ENCODE data around the gene SDK1. TPM values are rescaled to one million over a fixed set of nuclear protein-coding genes. Genes with fewer than 3 reads are reported as not detected.

The SDK1 gene
- total and polyA plus RNA-seq, 10 of the 15 experiments (the other 5 are each of a cell fraction or from before 2014, with no cell fraction given) = 0.14 to 0.33 TPM; not detected in 8

GRCh38 chr7:3949242-3949640 lies 648.2 kb downstream of the SDK1 start:
- H3K4me2 ChIP-seq (ENCODE audit: control insufficient read depth, insufficient read depth) = no peak overlapping the region
- H3K9me3 ChIP-seq (replicated peaks; ENCODE audit: control insufficient read depth, insufficient read depth, low read length) = no peaks in the 10 kb centered on the region; the same call in 2 of the 3 replicates
- ChIA-PET RAD21 (ENCODE audit: unreplicated experiment) (no interaction called here), SMC1A (ENCODE audit: uncharacterized antibody, unreplicated experiment) (no interaction called here), POLR2A (no interaction called here), CTCF (no interaction called here)
- no TSS peak for BruUV-seq (replicated peaks)
- WGBS (ENCODE audit: insufficient coverage, insufficient replicate concordance, low lambda C conversion rate, missing lambda C conversion rate) = 80% methylated on average over 16 of the region's 16 CpGs
- no peaks in the 10 kb centered on the region for H3K36me3 ChIP-seq (ENCODE audit: control insufficient read depth in 2 of 2, insufficient read depth in 2 of 2, low read length in 1 of 2)
- no peaks in the 10 kb centered on the region for H4K20me1 ChIP-seq (ENCODE audit: control insufficient read depth, insufficient read depth)
- no peak overlapping the region for H3K27ac ChIP-seq (ENCODE audit: control insufficient read depth, insufficient read depth)
- TF ChIP-seq POU2F2 (IDR thresholded peaks at IDR 0.05; ENCODE audit: borderline replicate concordance, low read depth, low read length) (no peak), POLR2AphosphoS2 (IDR thresholded peaks at IDR 0.05; ENCODE audit: low read depth, low read length) (no peak), ZSCAN29 (IDR thresholded peaks at IDR 0.05) (no peak), GATAD2B (conservative IDR thresholded peaks at IDR 0.05; ENCODE audit: low read depth) (no peak), TBL1XR1 (IDR thresholded peaks at IDR 0.05; ENCODE audit: low read depth, low read length) (no peak), CEBPB (IDR thresholded peaks at IDR 0.05; ENCODE audit: borderline replicate concordance in 1 of 2, low read depth in 2 of 2, low read length in 2 of 2) (no peak), HSF1 (IDR thresholded peaks at IDR 0.05; ENCODE audit: low read depth, low read length) (no peak), FOS (IDR thresholded peaks at IDR 0.05; ENCODE audit: borderline replicate concordance, extremely low read depth, insufficient read length) (no peak), CREM (IDR thresholded peaks at IDR 0.05; ENCODE audit: low read depth) (no peak)
- no peak overlapping the region for H2AFZ ChIP-seq (ENCODE audit: control insufficient read depth, low read depth, low read length)
- DNase-seq (ENCODE audit: low read depth, low spot score) (no peak), FAIRE-seq (no peak), ATAC-seq (no peak)
- H3K79me2 ChIP-seq (ENCODE audit: control insufficient read depth, insufficient read depth, low read length) = no peaks in the 10 kb centered on the region
- in situ Hi-C loops (cut with MboI) = no loop called here
- no peak overlapping the region for H3K9ac ChIP-seq (ENCODE audit: control insufficient read depth, insufficient read depth, low read length)
- H3K4me3 ChIP-seq = no peak overlapping the region
- H3K4me1 ChIP-seq (ENCODE audit: control insufficient read depth, insufficient read depth, low read length) = no peaks in the 10 kb centered on the region
- intact Hi-C loops (cut with micrococcal nuclease; ENCODE audit: unreplicated experiment) = no loop called here
- no peaks in the 10 kb centered on the region for H3K27me3 ChIP-seq (replicated peaks in 1 of 2; ENCODE audit: control insufficient read depth in 2 of 2, insufficient read depth in 2 of 2, low read length in 1 of 2)

Measured in GM12878 (cell line).